ENCODE results near the gene ARSI.

Gene ARSI

DNA sequence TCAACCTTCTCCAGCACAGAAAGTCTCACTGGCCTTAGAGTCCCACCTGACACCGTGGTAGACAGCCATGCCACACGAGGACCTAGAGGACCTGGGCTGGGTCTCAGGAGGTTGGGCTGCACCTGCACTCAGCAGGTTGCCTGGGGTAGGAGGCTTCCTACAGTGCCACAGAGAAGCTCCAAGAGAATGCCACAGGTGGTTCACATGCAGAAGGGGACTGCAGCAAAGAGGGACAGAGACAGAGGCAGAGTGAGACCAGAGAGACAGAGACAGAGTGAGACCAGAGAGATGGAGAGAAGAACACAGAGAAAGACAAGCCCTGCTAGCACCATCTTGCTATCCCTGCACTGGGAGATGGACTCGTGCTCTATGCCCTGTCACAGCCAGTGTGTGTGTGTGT lies 18.8 kb downstream of the ARSI start:
- ChIA-PET POLR2A (no interaction called here), CTCF (interaction anchor here (0.7 kb wide), 1 partner anchor 97 kb away, joined by 4 read pairs; no protein-coding TSS in a partner anchor)
- TF ChIP-seq LEF1 (IDR thresholded peaks at IDR 0.05; ENCODE audit: borderline replicate concordance) = no peak
- TF ChIP-seq NFRKB (IDR thresholded peaks at IDR 0.05) = no peak
- TF ChIP-seq SP1 (IDR thresholded peaks at IDR 0.05) = no peak
- TF ChIP-seq ELF4 (IDR thresholded peaks at IDR 0.05) = no peak
- no peak for TF ChIP-seq HDGF (IDR thresholded peaks at IDR 0.05; ENCODE audit: borderline replicate concordance)
- DNase-seq (ENCODE audit: extremely low spot score) = no peak

DNA sequence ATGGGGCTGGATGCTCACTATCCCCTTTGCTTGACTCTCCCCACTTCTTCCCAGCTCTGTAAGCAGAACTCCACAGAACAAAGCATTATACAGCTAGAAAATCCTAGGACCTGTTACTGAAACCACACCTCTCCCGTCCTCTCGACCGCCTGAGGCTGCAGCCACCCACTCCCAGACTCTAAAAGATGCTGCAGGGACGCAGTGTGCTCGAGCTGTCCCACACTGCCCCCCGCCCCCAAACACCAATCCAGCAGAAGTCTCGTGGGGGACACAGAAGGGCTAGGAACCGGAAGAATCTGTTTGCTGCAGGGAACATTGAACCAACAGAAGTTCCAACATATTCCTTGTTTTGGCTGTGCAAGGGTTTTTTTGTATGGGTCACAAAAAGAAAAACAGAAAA lies 20.7 kb downstream of the ARSI start:
- POLR2A ChIA-PET = no interaction called here
- TF ChIP-seq BHLHE40 (IDR thresholded peaks at IDR 0.05; ENCODE audit: borderline replicate concordance) = no peak
- TF ChIP-seq ZNF384 (IDR thresholded peaks at IDR 0.05) = no peak
- TF ChIP-seq, protein P1, sequence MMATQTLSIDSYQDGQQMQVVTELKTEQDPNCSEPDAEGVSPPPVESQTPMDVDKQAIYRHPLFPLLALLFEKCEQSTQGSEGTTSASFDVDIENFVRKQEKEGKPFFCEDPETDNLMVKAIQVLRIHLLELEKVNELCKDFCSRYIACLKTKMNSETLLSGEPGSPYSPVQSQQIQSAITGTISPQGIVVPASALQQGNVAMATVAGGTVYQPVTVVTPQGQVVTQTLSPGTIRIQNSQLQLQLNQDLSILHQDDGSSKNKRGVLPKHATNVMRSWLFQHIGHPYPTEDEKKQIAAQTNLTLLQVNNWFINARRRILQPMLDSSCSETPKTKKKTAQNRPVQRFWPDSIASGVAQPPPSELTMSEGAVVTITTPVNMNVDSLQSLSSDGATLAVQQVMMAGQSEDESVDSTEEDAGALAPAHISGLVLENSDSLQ (IDR thresholded peaks at IDR 0.05) = no peak
- TF ChIP-seq HDGF (IDR thresholded peaks at IDR 0.05; ENCODE audit: borderline replicate concordance) = no peak
- TF ChIP-seq CTBP1 (IDR thresholded peaks at IDR 0.05; ENCODE audit: borderline replicate concordance) = no peak
- no peak for TF ChIP-seq L3MBTL2 (conservative IDR thresholded peaks at IDR 0.05)
- TF ChIP-seq FOXM1 (IDR thresholded peaks at IDR 0.05; ENCODE audit: borderline replicate concordance) = no peak
- TF ChIP-seq ELF4 (IDR thresholded peaks at IDR 0.05) = no peak
- TF ChIP-seq LEF1 (IDR thresholded peaks at IDR 0.05; ENCODE audit: borderline replicate concordance) = no peak
- no peak for TF ChIP-seq SUZ12 (IDR thresholded peaks at IDR 0.05)
- TF ChIP-seq FOXK2 (IDR thresholded peaks at IDR 0.05) = no peak
- no peak for TF ChIP-seq SP1 (IDR thresholded peaks at IDR 0.05)
- CTCF ChIA-PET = no interaction called here
- no peak for DNase-seq (ENCODE audit: extremely low spot score)

DNA sequence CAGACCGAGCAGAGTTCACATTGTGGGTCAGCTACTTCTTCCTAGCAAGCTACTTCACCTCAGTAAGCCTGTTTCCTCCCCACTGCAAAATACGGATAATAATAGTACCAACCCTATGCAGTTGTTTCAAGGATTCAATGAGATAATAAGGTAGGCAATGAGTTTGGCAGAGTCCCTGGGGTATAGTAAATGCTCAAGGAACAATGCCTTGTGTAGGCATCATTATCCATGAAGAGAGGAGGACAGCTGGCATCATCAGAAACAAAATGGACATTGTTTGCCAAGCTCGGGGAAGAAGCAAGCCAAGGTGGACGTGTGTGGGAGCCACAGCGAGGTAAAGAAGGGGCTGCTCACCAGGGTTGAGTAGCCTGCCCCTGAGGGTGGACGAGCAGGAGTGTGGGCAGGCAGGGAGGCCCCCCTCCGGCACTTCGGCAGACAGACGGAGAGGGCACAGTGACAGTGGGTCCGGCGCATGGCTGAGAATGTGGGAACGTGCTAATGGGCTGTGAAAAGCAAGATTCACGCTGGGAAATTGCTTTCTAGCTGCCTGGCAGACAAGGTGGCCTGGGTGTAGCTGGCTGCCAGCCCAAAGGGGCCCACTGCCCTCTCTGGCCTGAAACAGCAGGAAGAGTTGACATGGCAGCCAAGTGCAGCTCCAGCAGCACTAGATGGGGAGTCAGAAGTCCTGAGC lies 23.2 kb downstream of the ARSI start:
- CTCF ChIA-PET = no interaction called here
- no peak for DNase-seq (ENCODE audit: extremely low spot score)
- TF ChIP-seq FOXA1 (IDR thresholded peaks at IDR 0.05) (no peak), CTBP1 (IDR thresholded peaks at IDR 0.05; ENCODE audit: borderline replicate concordance) (no peak), TARDBP (IDR thresholded peaks at IDR 0.05) (no peak), SP1 (IDR thresholded peaks at IDR 0.05) (no peak), L3MBTL2 (conservative IDR thresholded peaks at IDR 0.05) (no peak), BHLHE40 (IDR thresholded peaks at IDR 0.05; ENCODE audit: borderline replicate concordance) (no peak), FOXM1 (IDR thresholded peaks at IDR 0.05; ENCODE audit: borderline replicate concordance) (no peak), SUZ12 (IDR thresholded peaks at IDR 0.05) (no peak), ELF4 (IDR thresholded peaks at IDR 0.05) (no peak), LEF1 (IDR thresholded peaks at IDR 0.05; ENCODE audit: borderline replicate concordance) (no peak), ZNF384 (IDR thresholded peaks at IDR 0.05) (no peak), NFRKB (IDR thresholded peaks at IDR 0.05) (no peak), FOXK2 (IDR thresholded peaks at IDR 0.05) (no peak), HDGF (IDR thresholded peaks at IDR 0.05; ENCODE audit: borderline replicate concordance) (no peak), ARNT (IDR thresholded peaks at IDR 0.05) (no peak)
- TF ChIP-seq, protein P1 (IDR thresholded peaks at IDR 0.05) = no peak
- POLR2A ChIA-PET = no interaction called here

DNA sequence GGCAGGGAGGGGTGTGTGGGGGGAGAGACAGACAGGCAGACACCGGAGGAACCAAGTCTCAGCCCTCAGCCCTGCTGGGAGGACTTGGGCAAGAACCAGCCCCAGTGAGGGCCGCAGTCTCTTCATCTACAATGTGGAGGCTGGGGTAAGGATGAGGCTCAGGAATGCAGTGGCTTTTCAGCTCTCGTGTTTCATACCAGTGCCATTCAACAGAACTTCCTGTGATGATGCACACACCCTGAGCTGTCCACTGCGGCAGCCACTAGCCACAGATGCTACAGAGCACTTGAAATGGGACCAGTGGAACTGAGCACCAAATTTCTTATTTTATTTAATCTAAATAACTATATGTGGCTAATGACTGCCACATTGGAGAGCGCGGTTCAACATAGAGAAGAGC lies 23.8 kb downstream of the ARSI start:
- POLR2A ChIA-PET = no interaction called here
- CTCF ChIA-PET = no interaction called here
- TF ChIP-seq FOXK2 (IDR thresholded peaks at IDR 0.05) = no peak
- no peak for TF ChIP-seq L3MBTL2 (conservative IDR thresholded peaks at IDR 0.05)
- TF ChIP-seq ELF4 (IDR thresholded peaks at IDR 0.05) = no peak
- TF ChIP-seq NFRKB (IDR thresholded peaks at IDR 0.05) = no peak
- TF ChIP-seq FOXA1 (IDR thresholded peaks at IDR 0.05) = no peak
- TF ChIP-seq HDGF (IDR thresholded peaks at IDR 0.05; ENCODE audit: borderline replicate concordance) = no peak
- no peak for TF ChIP-seq ZNF384 (IDR thresholded peaks at IDR 0.05)
- TF ChIP-seq BHLHE40 (IDR thresholded peaks at IDR 0.05; ENCODE audit: borderline replicate concordance) = no peak
- TF ChIP-seq, protein P1 (IDR thresholded peaks at IDR 0.05) = no peak
- TF ChIP-seq LEF1 (IDR thresholded peaks at IDR 0.05; ENCODE audit: borderline replicate concordance) = no peak
- no peak for TF ChIP-seq SP1 (IDR thresholded peaks at IDR 0.05)
- TF ChIP-seq SUZ12 (IDR thresholded peaks at IDR 0.05) = no peak
- no peak for TF ChIP-seq TARDBP (IDR thresholded peaks at IDR 0.05)
- no peak for TF ChIP-seq CTBP1 (IDR thresholded peaks at IDR 0.05; ENCODE audit: borderline replicate concordance)
- no peak for TF ChIP-seq ARNT (IDR thresholded peaks at IDR 0.05)
- TF ChIP-seq FOXM1 (IDR thresholded peaks at IDR 0.05; ENCODE audit: borderline replicate concordance) = no peak
- DNase-seq (ENCODE audit: extremely low spot score) = no peak

DNA sequence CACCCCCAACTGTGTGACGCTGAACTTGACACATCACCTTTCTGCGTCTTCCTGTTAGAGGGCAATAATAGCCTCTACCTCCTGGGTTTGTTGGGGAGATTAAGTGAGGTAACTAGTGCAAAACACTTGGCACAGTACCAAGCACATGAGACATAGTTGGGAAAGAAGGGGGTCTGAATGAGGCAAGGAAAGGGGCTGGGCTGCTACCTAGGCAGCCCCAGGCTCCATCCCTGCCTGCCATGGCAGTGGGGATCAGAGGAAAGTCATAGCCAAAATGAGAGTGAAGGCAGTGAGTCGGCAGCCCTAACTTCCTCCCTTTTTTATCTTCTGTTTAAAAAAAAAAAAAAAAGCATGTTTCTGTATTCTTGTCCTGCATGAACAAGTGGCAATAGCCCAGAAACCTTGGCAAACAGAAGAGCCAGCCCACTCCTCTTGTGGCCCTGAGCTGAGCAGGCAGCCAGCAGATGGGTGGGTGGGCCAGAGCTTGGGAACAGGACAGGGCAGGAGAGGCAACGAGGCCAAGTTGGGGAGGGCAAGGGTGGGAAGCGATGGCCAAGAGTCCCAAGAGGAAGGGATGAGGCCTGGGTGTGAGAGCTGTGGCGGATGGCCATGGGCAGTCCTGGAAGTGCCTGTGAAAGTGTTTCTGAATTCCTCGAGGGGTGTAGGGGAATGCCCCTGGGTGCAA lies 24.5 kb downstream of the ARSI start:
- POLR2A ChIA-PET = no interaction called here
- CTCF ChIA-PET = no interaction called here
- TF ChIP-seq ELF4 (IDR thresholded peaks at IDR 0.05) (no peak), HDGF (IDR thresholded peaks at IDR 0.05; ENCODE audit: borderline replicate concordance) (no peak), SP1 (IDR thresholded peaks at IDR 0.05) (no peak), BHLHE40 (IDR thresholded peaks at IDR 0.05; ENCODE audit: borderline replicate concordance) (no peak)
- no peak for DNase-seq (ENCODE audit: extremely low spot score)

DNA sequence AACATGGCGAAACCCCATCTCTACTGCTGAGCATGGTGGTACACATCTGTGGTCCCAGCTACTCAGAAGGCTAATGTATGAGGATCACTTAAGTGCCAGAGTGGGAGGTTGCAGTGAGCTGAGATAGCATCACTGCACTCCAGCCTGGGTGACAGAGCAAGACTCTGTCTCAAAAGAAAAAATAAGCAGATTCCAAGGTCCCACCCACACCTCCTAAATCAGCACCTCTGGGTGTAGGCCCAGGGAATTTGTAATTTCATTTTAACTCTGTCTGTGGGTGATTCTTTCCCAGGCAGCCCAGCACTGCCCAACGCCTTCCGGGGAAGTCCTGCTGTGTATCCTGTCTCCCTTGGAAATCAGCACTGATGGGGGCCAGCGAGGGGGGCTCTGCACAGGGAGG lies 25.7 kb downstream of the ARSI start:
- TF ChIP-seq, protein P1 (IDR thresholded peaks at IDR 0.05) = no peak
- no peak for TF ChIP-seq ELF4 (IDR thresholded peaks at IDR 0.05)
- no peak for TF ChIP-seq SP1 (IDR thresholded peaks at IDR 0.05)
- TF ChIP-seq FOXK2 (IDR thresholded peaks at IDR 0.05) = no peak
- no peak for TF ChIP-seq ZNF384 (IDR thresholded peaks at IDR 0.05)
- no peak for TF ChIP-seq L3MBTL2 (conservative IDR thresholded peaks at IDR 0.05)
- no peak for TF ChIP-seq BHLHE40 (IDR thresholded peaks at IDR 0.05; ENCODE audit: borderline replicate concordance)
- DNase-seq (ENCODE audit: extremely low spot score) = no peak
- POLR2A ChIA-PET = no interaction called here
- CTCF ChIA-PET = no interaction called here
